GM19324 (cell line): ENCODE data around the gene SNX8.
"Not testable (repeated sequence)": the region's sequence is repeated elsewhere in the genome, so short reads cannot be mapped to it uniquely, and the experiment has no call there.

ENCODE experiments used
- ATAC-seq: cut with Tn5 transposase; IDR thresholded peaks from one replicate; pipeline ENCODE4 v1.9.1; 2021; ENCODE audit warnings: mild to moderate bottlenecking, moderate library complexity; ENCODE audit not compliant: unreplicated experiment, low FRiP score

The SNX8 gene

GRCh38 chr7:2330493-2330892 is 16.3 kb upstream of the SNX8 start:
- ATAC-seq = no peak

- ATAC-seq = no peak
Measured at GRCh38 chr7:2326951-2327350, 12.7 kb upstream of the SNX8 start.

- no peak for ATAC-seq
Measured at GRCh38 chr7:2325162-2325561, 10.9 kb upstream of the SNX8 start.

GRCh38 chr7:2321020-2321419 is 6.8 kb upstream of the SNX8 start:
- no peak for ATAC-seq

- ATAC-seq = no peak
Measured at GRCh38 chr7:2317556-2318293, 3.5 kb upstream of the SNX8 start.

GRCh38 chr7:2316578-2316977 is 2.3 kb upstream of the SNX8 start:
- ATAC-seq = no peak

GRCh38 chr7:2315787-2316186 is 1.5 kb upstream of the SNX8 start:
- ATAC-seq = no peak

- ATAC-seq = not testable (repeated sequence)
Measured at GRCh38 chr7:2314956-2315530, 802 bp upstream of the SNX8 start.

GRCh38 chr7:2313450-2314208 is 612 bp downstream of the SNX8 start:
- ATAC-seq = no peak

GRCh38 chr7:2312267-2312929 is 1.8 kb downstream of the SNX8 start:
- no peak for ATAC-seq

- ATAC-seq = no peak
Measured at GRCh38 chr7:2309889-2310331, 4.3 kb downstream of the SNX8 start.

GRCh38 chr7:2307690-2308107 is 6.5 kb downstream of the SNX8 start:
- peak; percentile 52 for ATAC-seq

- no peak for ATAC-seq
Measured at GRCh38 chr7:2306688-2307087, 7.6 kb downstream of the SNX8 start.

GRCh38 chr7:2305258-2305657 is 9.0 kb downstream of the SNX8 start:
- ATAC-seq = not testable (repeated sequence)

- not testable (repeated sequence) for ATAC-seq
Measured at GRCh38 chr7:2303520-2303919, 10.7 kb downstream of the SNX8 start.

- ATAC-seq = not testable (repeated sequence)
Measured at GRCh38 chr7:2302743-2303397, 11.4 kb downstream of the SNX8 start.

- ATAC-seq = no peak
Measured at GRCh38 chr7:2301511-2301863, 12.8 kb downstream of the SNX8 start.

- ATAC-seq = no peak
Measured at GRCh38 chr7:2299870-2300512, 14.2 kb downstream of the SNX8 start.

- ATAC-seq = peak; percentile 40
Measured at GRCh38 chr7:2299131-2299829, 15.0 kb downstream of the SNX8 start.
